GM19193 (cell line): ENCODE results near the gene CEACAM3.

ENCODE experiments used
- POLR2A ChIP-seq: IDR thresholded peaks from 4 replicates; pipeline ENCODE4 v1.6.1; 2011; ENCODE audit not compliant: insufficient read depth, insufficient read length; ENCODE audit errors: extremely low read depth

The CEACAM3 gene

DNA sequence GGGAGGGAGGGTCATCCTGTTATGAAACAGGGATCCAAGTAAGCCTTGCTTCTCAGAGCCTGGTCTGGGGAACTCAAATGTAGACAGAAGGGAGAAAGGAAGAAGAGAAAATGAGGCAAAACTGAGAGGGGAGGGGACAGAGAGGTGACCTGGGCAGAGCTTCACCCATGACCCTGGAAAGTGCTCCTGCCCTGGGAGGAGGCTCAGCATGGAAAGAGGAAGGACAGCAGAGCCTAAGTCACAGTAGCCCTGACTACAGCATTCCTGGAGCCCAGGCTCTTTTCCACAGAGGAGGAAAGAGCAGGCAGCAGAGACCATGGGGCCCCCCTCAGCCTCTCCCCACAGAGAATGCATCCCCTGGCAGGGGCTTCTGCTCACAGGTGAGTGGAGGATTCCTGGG, at the start of gene CEACAM3:
Gene CEACAM3 (plus strand): TSS at position 226 of the 400 bp plus-strand sequence. CDS start 91 bp downstream, at position 317.
- TF ChIP-seq POLR2A: no peak

DNA sequence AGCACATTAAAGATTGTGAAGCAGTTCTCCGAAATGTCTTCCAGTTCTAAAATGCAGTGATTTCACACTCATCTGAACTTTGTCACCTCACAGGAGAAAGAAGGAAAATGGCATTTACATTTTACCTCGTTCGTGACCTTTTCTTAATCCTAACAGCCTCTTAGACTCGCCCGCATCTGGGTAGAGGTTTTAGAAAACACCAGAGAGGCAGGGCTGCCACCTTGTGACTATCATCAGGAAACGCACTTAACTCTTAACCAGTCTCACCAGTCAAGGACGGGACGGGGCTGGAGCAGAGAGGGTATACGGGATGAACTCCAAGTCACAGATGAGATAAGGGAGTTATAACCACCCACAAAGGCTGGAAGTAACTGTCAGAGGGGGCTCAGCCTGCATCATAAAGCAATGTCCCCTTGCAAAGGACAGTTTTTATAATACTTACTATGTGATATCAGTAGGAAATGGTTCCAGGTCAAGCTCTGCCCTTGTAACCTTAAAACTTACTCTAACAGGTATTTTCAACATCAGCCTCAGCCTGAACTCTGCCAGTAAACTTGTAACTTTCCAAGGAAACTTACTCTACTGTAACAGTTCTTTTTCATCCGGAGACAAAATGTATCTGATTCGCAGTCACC, 49.7 kb upstream of the CEACAM3 start:
- no peak for TF ChIP-seq POLR2A

DNA sequence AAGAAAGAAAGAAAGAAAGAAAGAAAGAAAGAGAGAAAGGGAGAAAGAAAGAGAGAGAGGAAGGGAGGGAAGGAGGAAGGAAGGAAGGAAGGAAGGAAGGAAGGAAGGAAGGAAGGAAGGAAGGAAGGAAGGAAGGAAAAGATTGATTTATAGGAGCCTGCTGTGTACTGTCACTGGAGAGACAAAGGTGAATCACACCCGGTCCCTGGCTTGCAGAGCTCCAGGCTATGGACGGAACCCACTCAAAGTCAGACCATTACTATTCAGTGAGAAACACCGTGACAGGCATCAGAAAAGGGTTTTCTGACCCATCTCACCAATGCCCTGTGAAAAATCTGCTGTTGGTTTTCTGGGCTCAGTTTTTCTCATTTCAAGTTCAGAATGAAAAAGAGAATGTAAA, 48.4 kb upstream of the CEACAM3 start:
- no peak for TF ChIP-seq POLR2A

DNA sequence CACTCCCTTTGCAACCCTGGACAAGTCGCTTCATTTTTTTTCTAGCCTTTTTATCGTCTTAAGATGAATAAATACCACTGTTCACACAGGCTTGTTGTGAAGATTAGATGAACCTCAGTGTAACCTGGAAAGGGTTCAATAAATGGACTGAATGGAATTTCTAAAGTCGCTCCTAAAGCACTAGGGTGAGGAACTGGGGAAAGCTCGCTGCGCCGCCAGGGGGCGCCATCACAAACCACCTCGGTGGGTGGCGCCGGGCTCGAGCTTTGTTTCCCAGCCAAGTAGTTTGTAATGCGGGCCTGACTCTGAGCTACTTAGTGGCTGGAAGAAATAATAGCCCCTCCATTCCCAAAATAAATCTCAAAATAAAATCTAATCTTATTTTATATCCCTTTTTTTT, 43.2 kb upstream of the CEACAM3 start:
- no peak for TF ChIP-seq POLR2A

DNA sequence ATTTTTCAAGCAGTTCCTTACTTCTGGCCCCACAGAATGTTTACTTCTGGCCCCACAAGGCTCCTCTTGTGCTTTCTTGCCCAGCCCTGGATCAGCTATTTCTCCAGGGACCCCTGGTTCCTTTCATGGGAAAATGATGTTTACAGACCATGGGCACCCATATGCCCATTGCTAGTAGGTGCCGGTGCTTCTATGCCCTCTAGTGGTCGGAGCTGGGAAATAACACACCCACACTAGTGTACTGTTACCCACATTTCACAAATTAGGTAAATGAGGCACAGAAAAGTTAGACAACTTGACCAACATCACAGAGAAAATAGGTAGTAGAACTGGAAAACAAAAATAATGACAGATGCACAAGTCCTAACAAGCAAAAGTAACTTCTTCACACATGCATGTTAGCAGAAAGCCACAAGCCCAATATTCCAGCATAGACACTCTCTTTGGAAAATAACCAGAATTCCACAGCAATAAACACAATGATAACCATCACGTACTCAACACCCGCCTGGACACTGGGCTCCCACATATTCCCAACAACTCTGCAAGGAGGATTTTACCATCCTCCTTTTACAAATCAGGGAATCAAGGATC, 42.4 kb upstream of the CEACAM3 start:
- TF ChIP-seq POLR2A: no peak

DNA sequence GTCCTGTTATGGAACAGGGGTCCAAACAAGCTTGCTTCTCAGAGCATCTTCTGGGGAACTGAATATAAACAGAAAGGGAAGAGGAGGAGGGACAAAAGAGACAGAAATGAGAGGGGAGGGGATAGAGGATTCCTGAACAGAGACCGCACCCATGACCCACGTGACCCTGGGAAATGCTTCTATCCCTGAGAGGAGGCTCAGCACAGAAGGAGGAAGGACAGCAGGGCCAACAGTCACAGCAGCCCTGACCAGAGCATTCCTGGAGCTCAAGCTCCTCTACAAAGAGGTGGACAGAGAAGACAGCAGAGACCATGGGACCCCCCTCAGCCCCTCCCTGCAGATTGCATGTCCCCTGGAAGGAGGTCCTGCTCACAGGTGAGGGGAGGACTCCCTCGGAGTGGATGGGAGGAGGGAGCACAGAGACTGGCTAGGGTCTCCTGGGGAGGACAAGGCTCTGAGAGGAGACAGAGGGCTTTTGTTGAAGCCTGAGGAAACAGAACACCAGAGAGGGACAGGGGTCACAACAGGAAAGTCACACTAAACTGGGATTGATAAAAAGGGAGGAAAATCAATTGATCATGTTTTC, 41.0 kb upstream of the CEACAM3 start, which contains the start of gene CEACAM6:
Gene CEACAM6 (plus strand): TSS at position 203 of the 586 bp plus-strand sequence. CDS start 109 bp downstream, at position 312.
- no peak for TF ChIP-seq POLR2A

GRCh38 chr19:41758846-41759245, 37.5 kb upstream of the CEACAM3 start:
- no peak for TF ChIP-seq POLR2A

GRCh38 chr19:41767115-41767514, 29.3 kb upstream of the CEACAM3 start:
- no peak for TF ChIP-seq POLR2A

DNA sequence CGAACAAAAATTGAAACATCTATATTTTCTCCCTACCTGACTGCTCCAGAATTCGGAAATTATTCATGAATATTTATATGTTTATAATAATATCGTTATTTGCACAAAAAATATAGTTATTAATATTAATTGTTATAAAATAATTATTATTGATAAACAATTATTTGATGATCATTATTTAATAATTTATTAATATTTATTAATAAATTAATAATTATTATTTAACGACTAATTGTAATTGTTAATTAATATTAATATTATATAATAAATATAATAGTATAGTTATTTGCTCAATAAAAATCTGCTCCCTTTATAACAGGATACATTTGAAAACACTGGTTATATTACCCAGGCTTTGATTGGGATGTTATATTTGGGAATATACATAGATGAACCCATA, 26.8 kb upstream of the CEACAM3 start:
- no peak for TF ChIP-seq POLR2A

GRCh38 chr19:41771410-41771809, 25.0 kb upstream of the CEACAM3 start:
- TF ChIP-seq POLR2A: no peak

- no peak for TF ChIP-seq POLR2A
Observed at GRCh38 chr19:41774515-41774980, 21.8 kb upstream of the CEACAM3 start.

- TF ChIP-seq POLR2A: no peak
Observed at GRCh38 chr19:41776700-41777099, 19.7 kb upstream of the CEACAM3 start.

GRCh38 chr19:41783612-41784011, 12.8 kb upstream of the CEACAM3 start:
- no peak for TF ChIP-seq POLR2A

GRCh38 chr19:41784312-41784711, 12.1 kb upstream of the CEACAM3 start:
- TF ChIP-seq POLR2A: no peak

DNA sequence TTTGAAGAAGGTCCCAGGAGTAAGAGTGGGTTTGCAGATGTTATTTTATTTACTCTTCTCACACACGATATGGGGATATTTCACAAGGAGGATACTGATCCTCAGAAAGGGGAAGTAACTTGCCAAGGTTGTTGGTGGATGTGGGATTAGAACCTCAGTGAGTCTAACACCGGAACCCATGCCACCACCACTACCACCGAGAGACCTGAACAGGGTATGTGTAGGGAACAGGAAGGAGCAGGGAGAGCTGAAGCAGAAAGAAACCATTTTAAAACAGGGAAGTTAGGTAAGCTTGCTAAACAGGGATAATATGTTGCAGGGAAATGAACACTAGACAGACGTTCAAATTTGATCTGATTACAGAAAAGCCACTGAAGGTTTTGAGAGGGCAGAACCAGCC, 11.6 kb upstream of the CEACAM3 start:
- TF ChIP-seq POLR2A: no peak

DNA sequence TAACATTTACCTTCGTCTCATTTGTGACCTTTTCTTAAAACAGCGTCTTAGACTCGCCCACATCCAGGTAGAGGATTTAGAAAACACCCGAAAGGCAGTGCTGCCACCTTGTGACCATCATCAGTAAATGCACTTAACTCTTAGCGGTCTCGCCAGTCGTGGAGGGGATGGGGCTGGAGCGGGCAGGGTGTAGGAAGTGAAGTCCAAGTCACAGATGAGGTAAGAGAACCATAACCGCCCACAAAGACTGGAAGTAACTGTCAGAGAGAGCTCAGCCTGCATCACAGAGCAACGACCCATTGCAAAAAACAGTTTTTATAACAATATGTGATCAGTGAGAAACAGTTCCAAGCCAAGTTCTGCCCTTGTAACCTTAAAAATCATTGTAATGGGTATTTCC, 10.7 kb upstream of the CEACAM3 start:
- TF ChIP-seq POLR2A: no peak
